AG04450 (cell line): ENCODE results near the gene TTLL7. TPM values are rescaled to one million over a fixed set of nuclear protein-coding genes. Genes with fewer than 3 reads are reported as not detected.

Experiments
- CTCF ChIA-PET: fragments of 300-600, 350-600 bp; formaldehyde crosslinking; extraction: SDS; loops from one replicate; lab custom pipeline; 2022; ENCODE audit warnings: antibody characterized with exemption, inconsistent platforms; lab: Charles Lee
- POLR2A ChIA-PET: fragments of 350-600 bp; formaldehyde crosslinking; extraction: SDS; loops from one replicate; lab custom pipeline; 2021; ENCODE audit warnings: antibody characterized with exemption, inconsistent platforms; lab: Yijun Ruan, JAX
- DNase-seq: peaks from one replicate; pipeline ENCODE4 v3.0.0-alpha.2; 2011; ENCODE audit warnings: low read depth, low spot score
- H3K27ac ChIP-seq: one replicate; pipeline ENCODE4 v1.5.1; 2012; ENCODE audit warnings: low read depth, low read length, control low read depth
- H3K27me3 ChIP-seq: one replicate; pipeline ENCODE4 v1.6.0; 2012; ENCODE audit warnings: low read length; ENCODE audit not compliant: control insufficient read depth, insufficient read depth
- H3K4me3 ChIP-seq: 2 replicates; pipeline ENCODE4 v1.5.1; 2011; ENCODE audit warnings: mild to moderate bottlenecking, low read depth, low read length, control low read depth
- H3K9me3 ChIP-seq: 2 replicates; pipeline ENCODE4 v1.5.1; 2012; ENCODE audit warnings: low read length; ENCODE audit not compliant: control insufficient read depth, insufficient read depth
- polyA minus RNA-seq: library from RNA; depleted of rRNA, polyadenylated mRNA; stranded (reverse); fragments of >200 nt; gene quantifications from 2 replicates; pipeline ENCODE4 v1.2.3, GENCODE V29; 2011; rRNA and poly(A)+ RNA removed
- polyA plus RNA-seq: library from polyadenylated mRNA; depleted of rRNA; stranded (reverse); fragments of >200 nt; gene quantifications from 2 replicates; pipeline ENCODE4 v1.2.3, GENCODE V29; 2011; rRNA removed
- TF ChIP-seq, protein P1 (sequence below): IDR thresholded peaks from 2 replicates; pipeline ENCODE4 v1.5.1; 2011; ENCODE audit warnings: low read depth, low read length, control low read depth, inconsistent platforms

TTLL7 gene, protein sequence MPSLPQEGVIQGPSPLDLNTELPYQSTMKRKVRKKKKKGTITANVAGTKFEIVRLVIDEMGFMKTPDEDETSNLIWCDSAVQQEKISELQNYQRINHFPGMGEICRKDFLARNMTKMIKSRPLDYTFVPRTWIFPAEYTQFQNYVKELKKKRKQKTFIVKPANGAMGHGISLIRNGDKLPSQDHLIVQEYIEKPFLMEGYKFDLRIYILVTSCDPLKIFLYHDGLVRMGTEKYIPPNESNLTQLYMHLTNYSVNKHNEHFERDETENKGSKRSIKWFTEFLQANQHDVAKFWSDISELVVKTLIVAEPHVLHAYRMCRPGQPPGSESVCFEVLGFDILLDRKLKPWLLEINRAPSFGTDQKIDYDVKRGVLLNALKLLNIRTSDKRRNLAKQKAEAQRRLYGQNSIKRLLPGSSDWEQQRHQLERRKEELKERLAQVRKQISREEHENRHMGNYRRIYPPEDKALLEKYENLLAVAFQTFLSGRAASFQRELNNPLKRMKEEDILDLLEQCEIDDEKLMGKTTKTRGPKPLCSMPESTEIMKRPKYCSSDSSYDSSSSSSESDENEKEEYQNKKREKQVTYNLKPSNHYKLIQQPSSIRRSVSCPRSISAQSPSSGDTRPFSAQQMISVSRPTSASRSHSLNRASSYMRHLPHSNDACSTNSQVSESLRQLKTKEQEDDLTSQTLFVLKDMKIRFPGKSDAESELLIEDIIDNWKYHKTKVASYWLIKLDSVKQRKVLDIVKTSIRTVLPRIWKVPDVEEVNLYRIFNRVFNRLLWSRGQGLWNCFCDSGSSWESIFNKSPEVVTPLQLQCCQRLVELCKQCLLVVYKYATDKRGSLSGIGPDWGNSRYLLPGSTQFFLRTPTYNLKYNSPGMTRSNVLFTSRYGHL
- polyA plus RNA-seq (14.5 and 17.9 TPM in 2 replicates), polyA minus RNA-seq (13.3 and 23.1 TPM in 2 replicates)

DNA sequence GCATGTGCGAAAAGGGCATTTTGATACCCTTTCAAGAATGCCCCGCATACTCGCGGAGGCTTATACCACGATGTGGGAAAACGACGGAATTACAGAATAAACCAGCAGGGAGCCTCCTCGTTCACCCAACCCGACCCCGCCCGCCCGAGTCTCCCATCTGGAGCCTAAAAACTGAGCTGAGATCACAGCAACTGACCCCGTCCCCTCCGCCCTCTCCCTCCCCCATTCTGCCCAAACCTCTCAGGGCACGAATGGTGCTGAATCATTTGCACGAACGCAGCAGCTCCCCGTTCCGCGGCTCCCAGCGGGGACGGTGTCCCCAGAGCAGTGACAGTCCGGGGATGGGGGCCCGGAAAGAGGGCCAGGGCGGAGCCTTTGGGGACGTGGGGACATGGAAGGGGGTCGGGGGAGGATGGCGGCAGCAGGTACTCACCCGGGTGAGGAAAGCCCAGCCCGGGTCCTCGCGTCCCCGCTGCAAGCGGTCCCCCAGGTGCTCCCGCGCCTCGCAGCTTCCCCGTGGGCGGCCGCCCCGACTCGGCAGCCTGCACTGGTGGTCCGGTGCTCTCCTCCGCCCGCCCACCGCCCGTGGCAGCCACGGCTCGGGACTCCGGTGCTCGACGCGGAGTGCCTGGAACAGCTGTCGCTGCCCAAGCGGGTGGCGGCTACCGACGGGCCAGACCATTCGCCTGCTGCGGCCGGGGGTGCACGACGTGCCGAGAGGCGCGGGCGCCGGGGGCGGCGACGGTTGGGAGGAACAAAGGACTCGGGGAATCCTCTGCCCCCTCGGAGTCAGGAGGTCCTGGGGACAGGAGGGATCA, at the start of gene TTLL7:
TTLL7 (minus strand) TSS at position 635 of the 818 bp plus-strand sequence. CDS start 46,921 bp downstream, outside the sequence.
- POLR2A ChIA-PET: interaction anchor here (0.6 to 1.9 kb wide), 4 partner anchors 10 to 105 kb away, joined by 3 to 6 read pairs (median 3); no protein-coding TSS in a partner anchor
- no peaks in the 10 kb centered on the region for H3K9me3 ChIP-seq
- H3K27ac ChIP-seq: peak within 1 kb of the TSS; percentile 68
- no peaks in the 10 kb centered on the region for H3K27me3 ChIP-seq
- TF ChIP-seq, protein P1, sequence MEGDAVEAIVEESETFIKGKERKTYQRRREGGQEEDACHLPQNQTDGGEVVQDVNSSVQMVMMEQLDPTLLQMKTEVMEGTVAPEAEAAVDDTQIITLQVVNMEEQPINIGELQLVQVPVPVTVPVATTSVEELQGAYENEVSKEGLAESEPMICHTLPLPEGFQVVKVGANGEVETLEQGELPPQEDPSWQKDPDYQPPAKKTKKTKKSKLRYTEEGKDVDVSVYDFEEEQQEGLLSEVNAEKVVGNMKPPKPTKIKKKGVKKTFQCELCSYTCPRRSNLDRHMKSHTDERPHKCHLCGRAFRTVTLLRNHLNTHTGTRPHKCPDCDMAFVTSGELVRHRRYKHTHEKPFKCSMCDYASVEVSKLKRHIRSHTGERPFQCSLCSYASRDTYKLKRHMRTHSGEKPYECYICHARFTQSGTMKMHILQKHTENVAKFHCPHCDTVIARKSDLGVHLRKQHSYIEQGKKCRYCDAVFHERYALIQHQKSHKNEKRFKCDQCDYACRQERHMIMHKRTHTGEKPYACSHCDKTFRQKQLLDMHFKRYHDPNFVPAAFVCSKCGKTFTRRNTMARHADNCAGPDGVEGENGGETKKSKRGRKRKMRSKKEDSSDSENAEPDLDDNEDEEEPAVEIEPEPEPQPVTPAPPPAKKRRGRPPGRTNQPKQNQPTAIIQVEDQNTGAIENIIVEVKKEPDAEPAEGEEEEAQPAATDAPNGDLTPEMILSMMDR: no peak
- no peak for DNase-seq
- peak within 1 kb of the TSS; percentile 83 for H3K4me3 ChIP-seq
- CTCF ChIA-PET: interaction anchor here (0.5 to 1.2 kb wide), 6 partner anchors 35 to 437 kb away, joined by 3 to 4 read pairs (median 4); no protein-coding TSS in a partner anchor

DNA sequence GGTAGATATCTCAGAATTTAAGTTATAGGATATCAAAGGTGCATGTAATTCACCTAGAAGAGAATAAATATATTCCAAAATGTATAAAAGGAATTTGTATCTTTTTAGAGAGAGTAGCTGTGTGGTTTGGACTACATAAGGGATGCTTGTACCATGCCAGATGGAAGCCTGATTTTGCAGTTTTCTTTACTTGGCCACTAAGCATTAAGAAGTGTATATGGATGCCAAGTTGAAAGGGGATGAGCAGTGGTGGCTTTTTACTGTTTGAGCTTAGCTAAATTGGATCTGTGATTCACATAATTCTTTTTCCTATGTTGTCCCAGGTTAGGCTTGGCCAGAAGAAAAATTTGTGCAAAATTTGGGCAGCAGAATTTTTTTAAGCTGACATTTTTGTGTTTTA, 43.5 kb upstream of the TTLL7 start:
- TF ChIP-seq, protein P1: no peak
- H3K9me3 ChIP-seq: no peaks in the 10 kb centered on the region
- H3K4me3 ChIP-seq: no peak overlapping the region
- DNase-seq: no peak
- ChIA-PET POLR2A (no interaction called here), CTCF (no interaction called here)
- no peak overlapping the region for H3K27ac ChIP-seq
- H3K27me3 ChIP-seq: peaks cover 2% of the 10 kb centered on the region

DNA sequence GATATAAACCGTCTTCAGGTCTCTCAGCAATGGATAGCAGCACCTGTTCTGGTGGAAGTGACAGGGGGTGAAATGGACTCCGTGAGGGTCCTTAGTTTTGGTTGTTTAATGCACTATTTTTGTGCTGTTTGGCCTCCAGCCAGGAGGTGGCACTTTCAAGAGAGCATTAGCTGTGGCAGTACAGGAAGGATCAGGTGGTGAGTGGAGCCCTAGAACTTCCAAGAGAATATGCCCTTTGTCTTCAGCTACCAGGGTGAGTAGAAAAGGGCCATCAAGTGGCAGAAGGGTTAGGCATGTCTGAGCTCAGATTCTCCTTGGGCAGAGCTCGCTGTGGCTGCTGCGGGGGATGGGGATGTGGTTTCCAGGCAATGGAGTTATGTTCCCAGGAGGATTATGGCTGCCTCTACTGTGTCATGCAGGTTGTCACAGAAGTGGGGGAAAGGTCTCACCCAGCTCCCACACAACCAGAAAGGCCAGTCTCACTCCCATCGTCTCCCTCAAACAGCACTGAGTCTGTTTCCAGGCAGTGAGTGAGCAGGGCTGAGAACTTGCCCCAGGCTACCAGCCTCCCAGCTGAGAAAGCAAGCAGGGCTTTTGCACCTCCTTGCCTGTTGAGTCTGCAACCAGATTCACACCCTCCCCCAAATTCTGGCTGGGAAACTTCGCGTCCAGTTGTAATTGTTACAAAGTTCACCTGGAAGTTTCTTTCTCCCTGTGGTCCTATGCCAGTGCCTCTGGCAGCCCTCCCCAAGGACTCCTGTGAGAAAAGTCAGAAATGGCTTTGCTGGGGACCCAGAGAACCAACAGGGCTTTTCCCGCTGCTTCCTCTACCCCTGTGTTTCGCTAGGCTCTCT, 39.1 kb upstream of the TTLL7 start:
- CTCF ChIA-PET: no interaction called here
- POLR2A ChIA-PET: no interaction called here
- H3K4me3 ChIP-seq: no peak overlapping the region

DNA sequence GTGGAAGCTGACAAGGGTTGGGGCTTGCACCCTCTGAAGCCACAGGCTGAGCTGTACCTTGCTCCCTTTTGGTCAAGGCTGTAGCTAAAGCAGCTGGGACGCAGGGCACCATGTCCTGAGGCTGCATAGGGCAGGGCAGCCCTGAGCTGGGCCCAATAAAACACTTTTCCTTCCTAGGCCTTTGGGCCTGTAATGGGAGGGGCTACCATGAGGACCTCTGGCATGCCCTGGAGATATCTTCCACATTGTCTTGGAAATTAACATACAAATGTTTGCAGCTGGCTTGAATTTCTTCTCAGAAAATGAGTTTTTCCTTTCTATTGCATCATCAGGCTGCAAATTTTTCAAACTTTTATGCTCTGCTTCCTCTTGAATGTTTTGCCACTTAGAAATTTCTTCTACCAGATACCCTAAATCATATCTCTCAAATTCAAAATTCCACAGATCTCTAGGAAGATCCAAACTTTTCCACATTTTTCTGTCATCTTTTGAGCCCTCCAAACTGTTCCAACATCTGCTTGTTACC, 32.9 kb upstream of the TTLL7 start:
- ChIA-PET CTCF (no interaction called here), POLR2A (no interaction called here)
- Histone ChIP-seq H3K4me3 (no peak overlapping the region), H3K27me3 (peaks cover 7% of the 10 kb centered on the region), H3K9me3 (no peaks in the 10 kb centered on the region), H3K27ac (no peak overlapping the region)
- DNase-seq: no peak
- TF ChIP-seq, protein P1: no peak

More for the DNA sequence above, 39.1 kb upstream of the TTLL7 start:
- TF ChIP-seq, protein P1: no peak
- H3K27me3 ChIP-seq: peaks cover 7% of the 10 kb centered on the region
- no peak for DNase-seq
- no peak overlapping the region for H3K27ac ChIP-seq
- no peaks in the 10 kb centered on the region for H3K9me3 ChIP-seq
